ENCODE measurements around the gene NINJ2. TPM values are rescaled to one million over a fixed set of nuclear protein-coding genes. Genes with fewer than 3 reads are reported as not detected.

Gene NINJ2
- total RNA-seq, 1 donor from 2014 or later = not detected

- H3K27me3 ChIP-seq (ENCODE audit: control insufficient read depth, insufficient read depth, low read length) = no peaks in the 10 kb centered on the region
- no peak overlapping the region for H3K4me3 ChIP-seq (ENCODE audit: low read depth, low read length)
- TF ChIP-seq CTCF (IDR thresholded peaks at IDR 0.05; ENCODE audit: insufficient read depth, low read length, poor library complexity, severe bottlenecking) = no peak
- no peak for DNase-seq (ENCODE audit: low read depth)
- no peaks in the 10 kb centered on the region for H3K36me3 ChIP-seq (ENCODE audit: control insufficient read depth, insufficient read depth, low read length)
These were observed 97.6 kb downstream of the NINJ2 start for GRCh38 chr12:565589-566105.

- no peak overlapping the region for H3K4me3 ChIP-seq (ENCODE audit: low read depth, low read length)
- DNase-seq (ENCODE audit: low read depth) = no peak
- no peaks in the 10 kb centered on the region for H3K36me3 ChIP-seq (ENCODE audit: control insufficient read depth, insufficient read depth, low read length)
- H3K27me3 ChIP-seq (ENCODE audit: control insufficient read depth, insufficient read depth, low read length) = no peaks in the 10 kb centered on the region
- TF ChIP-seq CTCF (IDR thresholded peaks at IDR 0.05; ENCODE audit: insufficient read depth, low read length, poor library complexity, severe bottlenecking) = no peak
These were observed 98.1 kb downstream of the NINJ2 start for GRCh38 chr12:565161-565560.

- no peak overlapping the region for H3K4me3 ChIP-seq (ENCODE audit: low read depth, low read length)
- H3K36me3 ChIP-seq (ENCODE audit: control insufficient read depth, insufficient read depth, low read length) = no peaks in the 10 kb centered on the region
- no peaks in the 10 kb centered on the region for H3K27me3 ChIP-seq (ENCODE audit: control insufficient read depth, insufficient read depth, low read length)
- DNase-seq (ENCODE audit: low read depth) = no peak
- no peak for TF ChIP-seq CTCF (IDR thresholded peaks at IDR 0.05; ENCODE audit: insufficient read depth, low read length, poor library complexity, severe bottlenecking)
These were observed 99.4 kb downstream of the NINJ2 start for GRCh38 chr12:563787-564298.

GRCh38 chr12:563250-563781, 99.9 kb downstream of the NINJ2 start:
- no peak overlapping the region for H3K4me3 ChIP-seq (ENCODE audit: low read depth, low read length)
- no peak for DNase-seq (ENCODE audit: low read depth)
- no peaks in the 10 kb centered on the region for H3K27me3 ChIP-seq (ENCODE audit: control insufficient read depth, insufficient read depth, low read length)
- no peak for TF ChIP-seq CTCF (IDR thresholded peaks at IDR 0.05; ENCODE audit: insufficient read depth, low read length, poor library complexity, severe bottlenecking)
- no peaks in the 10 kb centered on the region for H3K36me3 ChIP-seq (ENCODE audit: control insufficient read depth, insufficient read depth, low read length)

GRCh38 chr12:562634-563033, 100.6 kb downstream of the NINJ2 start:
- Histone ChIP-seq H3K4me3 (ENCODE audit: low read depth, low read length) (no peak overlapping the region), H3K27me3 (ENCODE audit: control insufficient read depth, insufficient read depth, low read length) (no peaks in the 10 kb centered on the region), H3K36me3 (ENCODE audit: control insufficient read depth, insufficient read depth, low read length) (no peaks in the 10 kb centered on the region)
- TF ChIP-seq CTCF (IDR thresholded peaks at IDR 0.05; ENCODE audit: insufficient read depth, low read length, poor library complexity, severe bottlenecking) = no peak
- DNase-seq (ENCODE audit: low read depth) = no peak

Measured in kidney epithelial cell (primary cell).